Adipocyte (in vitro differentiated cells): ENCODE results near the gene HSD17B4.
"Not testable (repeated sequence)": the region's sequence is repeated elsewhere in the genome, so short reads cannot be mapped to it uniquely, and the experiment has no call there.

Experiments used
- DNase-seq: peaks from one replicate; pipeline ENCODE4 v3.0.0-alpha.2; 2015; ENCODE audit warnings: low read depth
- H3K27me3 ChIP-seq: replicated peaks from 2 replicates; pipeline ENCODE4 v1.7.0; 2013; ENCODE audit warnings: mild to moderate bottlenecking, low read length, moderate library complexity; ENCODE audit not compliant: control insufficient read depth, insufficient read depth
- H3K36me3 ChIP-seq: 2 replicates; pipeline ENCODE4 v1.7.0; 2013; ENCODE audit warnings: low read length, mild to moderate bottlenecking, moderate library complexity; ENCODE audit not compliant: control insufficient read depth, insufficient read depth, severe bottlenecking
- H3K4me1 ChIP-seq: 2 replicates; pipeline ENCODE4 v1.7.0; 2013; ENCODE audit warnings: mild to moderate bottlenecking, low read length, moderate library complexity; ENCODE audit not compliant: control insufficient read depth, insufficient read depth
- H3K4me3 ChIP-seq: 2 replicates; pipeline ENCODE4 v1.7.0; 2013; ENCODE audit warnings: mild to moderate bottlenecking, low read length, moderate library complexity
- H3K9ac ChIP-seq: 2 replicates; pipeline ENCODE4 v1.7.0; 2013; ENCODE audit warnings: mild to moderate bottlenecking, low read length, moderate library complexity
- H3K9me3 ChIP-seq: 2 replicates; pipeline ENCODE4 v1.7.0; 2013; ENCODE audit warnings: mild to moderate bottlenecking, low read length, moderate library complexity; ENCODE audit not compliant: control insufficient read depth

The HSD17B4 gene

GRCh38 chr5:119501671-119502179 is 49.4 kb downstream of the HSD17B4 start:
- H3K9me3 ChIP-seq, result peaks cover 18% of the 10 kb centered on the region
- H3K27me3 ChIP-seq, result no peaks in the 10 kb centered on the region
- H3K36me3 ChIP-seq, result peaks cover 89% of the 10 kb centered on the region

GRCh38 chr5:119503939-119504338 is 51.6 kb downstream of the HSD17B4 start:
- H3K9me3 ChIP-seq, result peaks cover 18% of the 10 kb centered on the region
- H3K36me3 ChIP-seq, result peaks cover 82% of the 10 kb centered on the region
- not testable (repeated sequence) for H3K4me1 ChIP-seq, H3K27me3 ChIP-seq, DNase-seq, H3K4me3 ChIP-seq, H3K9ac ChIP-seq

More at GRCh38 chr5:119501671-119502179, 49.4 kb downstream of the HSD17B4 start:
- Histone ChIP-seq H3K9ac (no peak overlapping the region), H3K4me3 (no peak overlapping the region), H3K4me1 (no peaks in the 10 kb centered on the region)
- DNase-seq, result no peak

DNA sequence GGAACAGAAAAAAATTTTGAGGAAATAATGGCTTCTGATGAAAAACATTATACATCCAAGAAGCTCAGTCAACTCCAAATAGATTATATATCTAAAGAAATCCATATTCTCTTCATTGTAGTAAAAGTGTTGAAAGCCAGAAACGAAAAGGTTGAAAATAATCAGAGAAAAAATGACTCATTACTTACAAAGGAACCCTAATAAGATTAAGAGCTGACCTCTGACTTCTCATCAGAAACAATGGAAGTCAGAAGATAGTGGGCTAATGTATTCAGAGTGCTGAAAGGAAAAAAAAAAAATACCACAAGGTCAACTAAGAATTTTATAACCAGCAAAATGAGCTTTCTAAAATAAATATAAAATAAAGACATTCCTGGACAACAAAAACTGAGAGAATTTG is 60.0 kb downstream of the HSD17B4 start:
- Histone ChIP-seq H3K4me1 (peaks cover 27% of the 10 kb centered on the region), H3K9me3 (peaks cover 10% of the 10 kb centered on the region), H3K36me3 (peaks cover 74% of the 10 kb centered on the region), H3K27me3 (no peaks in the 10 kb centered on the region), H3K9ac (no peak overlapping the region), H3K4me3 (no peak overlapping the region)
- no peak for DNase-seq

GRCh38 chr5:119515192-119515591 is 62.9 kb downstream of the HSD17B4 start:
- H3K36me3 ChIP-seq, result peaks cover 77% of the 10 kb centered on the region
- no peak overlapping the region for H3K4me3 ChIP-seq
- no peaks in the 10 kb centered on the region for H3K27me3 ChIP-seq
- H3K9ac ChIP-seq, result no peak overlapping the region
- DNase-seq, result peak; percentile 41
- peaks cover 10% of the 10 kb centered on the region for H3K9me3 ChIP-seq
- peaks cover 23% of the 10 kb centered on the region for H3K4me1 ChIP-seq

GRCh38 chr5:119517115-119517514 is 64.8 kb downstream of the HSD17B4 start:
- not testable (repeated sequence) for H3K4me3 ChIP-seq, H3K27me3 ChIP-seq, H3K9me3 ChIP-seq, H3K9ac ChIP-seq, DNase-seq
- peaks cover 71% of the 10 kb centered on the region for H3K36me3 ChIP-seq
- H3K4me1 ChIP-seq, result peaks cover 23% of the 10 kb centered on the region

- peaks cover 58% of the 10 kb centered on the region for H3K36me3 ChIP-seq
- H3K4me3 ChIP-seq, result no peak overlapping the region
- DNase-seq, result no peak
Measured at GRCh38 chr5:119521232-119521631, 68.9 kb downstream of the HSD17B4 start.

DNA sequence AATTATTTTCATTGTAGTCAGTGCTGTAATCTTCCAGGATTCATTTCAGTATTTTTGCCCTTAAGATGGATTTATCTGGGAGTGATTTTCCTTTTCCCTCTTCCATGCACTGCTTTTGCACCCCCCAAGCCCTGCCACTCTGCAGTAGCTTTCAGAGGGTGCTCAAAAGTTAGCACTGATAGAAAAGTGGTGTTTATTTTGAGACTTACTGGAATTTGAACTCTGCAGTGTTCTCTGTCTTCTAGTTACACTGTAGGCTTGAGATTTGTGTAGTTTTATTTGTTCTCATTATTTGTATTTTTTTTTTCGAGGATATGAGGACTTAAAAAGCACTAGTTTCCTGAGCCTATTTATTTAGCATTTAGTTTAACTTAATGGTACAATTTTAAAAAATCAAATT is 70.5 kb downstream of the HSD17B4 start:
- H3K4me1 ChIP-seq, result peaks cover 9% of the 10 kb centered on the region
- DNase-seq, result no peak
- peaks cover 2% of the 10 kb centered on the region for H3K9me3 ChIP-seq
- H3K27me3 ChIP-seq, result no peaks in the 10 kb centered on the region
- peaks cover 63% of the 10 kb centered on the region for H3K36me3 ChIP-seq
- H3K4me3 ChIP-seq, result no peak overlapping the region
- no peak overlapping the region for H3K9ac ChIP-seq

More at GRCh38 chr5:119521232-119521631, 68.9 kb downstream of the HSD17B4 start:
- Histone ChIP-seq H3K4me1 (no peaks in the 10 kb centered on the region), H3K9me3 (peaks cover 2% of the 10 kb centered on the region), H3K27me3 (no peaks in the 10 kb centered on the region), H3K9ac (no peak overlapping the region)

DNA sequence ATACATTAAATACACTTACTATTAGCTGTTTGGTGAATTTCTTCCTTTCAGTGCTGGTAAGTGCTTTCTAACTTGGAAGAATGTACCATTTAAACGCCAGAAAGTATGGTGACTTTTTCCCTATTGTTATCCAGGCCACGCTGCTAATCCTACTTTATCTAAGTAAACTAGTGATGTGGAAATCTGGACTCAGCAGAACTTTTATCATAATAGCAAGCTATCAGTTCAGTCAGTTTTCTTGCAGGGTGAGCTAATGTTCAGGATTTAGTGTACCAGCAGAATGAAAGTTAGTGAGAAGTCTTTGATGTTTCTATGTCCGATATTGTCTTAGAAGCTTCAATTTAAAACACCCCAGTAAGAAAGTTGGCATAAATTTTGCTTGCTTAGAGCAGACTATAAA is 72.2 kb downstream of the HSD17B4 start:
- DNase-seq, result peak; percentile 47
- Histone ChIP-seq H3K9ac (no peak overlapping the region), H3K4me3 (no peak overlapping the region), H3K4me1 (peaks cover 9% of the 10 kb centered on the region), H3K9me3 (peaks cover 2% of the 10 kb centered on the region), H3K36me3 (peaks cover 63% of the 10 kb centered on the region), H3K27me3 (no peaks in the 10 kb centered on the region)

DNA sequence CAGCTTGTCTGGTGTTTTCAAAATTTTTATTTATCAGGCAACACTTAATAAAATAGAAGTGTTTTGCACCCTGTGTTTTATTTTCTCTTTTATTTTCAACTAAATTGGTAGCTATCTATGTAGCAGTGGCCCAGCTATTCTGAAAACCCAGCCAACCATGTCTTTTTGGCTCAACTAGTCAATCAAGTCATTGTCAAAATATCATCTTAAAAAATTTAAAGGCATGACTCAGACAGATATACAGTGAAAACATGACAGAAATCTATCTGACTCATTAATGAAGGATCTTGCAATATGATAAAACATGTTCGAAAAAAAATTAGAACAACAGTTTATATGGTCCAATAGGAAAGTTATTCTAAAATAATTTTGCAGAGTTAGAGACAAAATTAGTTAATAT is 75.1 kb downstream of the HSD17B4 start:
- Histone ChIP-seq H3K9me3 (no peaks in the 10 kb centered on the region), H3K4me1 (peaks cover 9% of the 10 kb centered on the region), H3K36me3 (peaks cover 71% of the 10 kb centered on the region), H3K27me3 (no peaks in the 10 kb centered on the region), H3K9ac (no peak overlapping the region), H3K4me3 (no peak overlapping the region)
- DNase-seq, result peak; percentile 22

DNA sequence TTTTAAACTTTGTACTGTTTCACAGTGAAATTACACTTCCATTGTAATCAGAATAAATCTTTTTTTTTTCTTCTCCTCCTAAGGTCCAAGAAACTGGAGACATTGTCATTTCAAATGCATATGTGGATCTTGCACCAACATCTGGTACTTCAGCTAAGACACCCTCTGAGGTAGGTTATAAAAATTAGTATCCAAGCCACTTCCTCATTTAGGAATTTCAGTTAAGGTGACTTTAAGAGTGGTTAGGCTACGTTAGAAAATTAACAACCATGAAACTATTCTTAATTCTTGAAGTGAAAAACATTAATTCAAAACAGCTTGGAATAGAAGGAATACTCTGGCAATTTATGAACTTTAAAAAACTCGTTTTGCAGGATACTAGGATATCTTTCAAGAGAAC is 77.5 kb downstream of the HSD17B4 start:
- Histone ChIP-seq H3K9me3 (no peaks in the 10 kb centered on the region), H3K4me3 (no peak overlapping the region), H3K27me3 (no peaks in the 10 kb centered on the region), H3K36me3 (peaks cover 95% of the 10 kb centered on the region), H3K9ac (no peak overlapping the region), H3K4me1 (peaks cover 9% of the 10 kb centered on the region)
- no peak for DNase-seq

- no peak overlapping the region for H3K4me3 ChIP-seq
- peaks cover 2% of the 10 kb centered on the region for H3K4me1 ChIP-seq
- no peak overlapping the region for H3K9ac ChIP-seq
- H3K27me3 ChIP-seq, result no peaks in the 10 kb centered on the region
- no peak for DNase-seq
- peaks cover 89% of the 10 kb centered on the region for H3K36me3 ChIP-seq
- no peaks in the 10 kb centered on the region for H3K9me3 ChIP-seq
Measured at GRCh38 chr5:119532637-119533036, 80.3 kb downstream of the HSD17B4 start.

DNA sequence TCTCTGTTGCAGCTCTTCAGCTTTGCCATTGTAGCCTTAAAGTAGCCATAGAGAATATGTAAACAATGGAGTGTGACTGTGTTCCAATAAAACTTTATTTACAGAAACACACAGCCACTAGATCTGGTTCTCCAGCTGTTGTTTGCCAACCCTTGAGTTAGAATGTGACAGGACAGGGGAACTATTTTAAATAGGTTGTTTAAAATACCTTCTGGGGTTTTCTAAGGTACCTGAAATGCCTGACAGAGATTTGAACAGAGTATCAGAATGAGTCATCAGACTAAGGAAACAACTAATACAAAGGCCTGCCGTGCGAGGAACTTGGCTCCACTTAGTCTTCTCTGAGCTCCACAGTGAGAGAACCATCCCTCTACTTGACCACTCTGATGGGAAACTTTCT is 85.4 kb downstream of the HSD17B4 start:
- peaks cover 85% of the 10 kb centered on the region for H3K36me3 ChIP-seq
- no peaks in the 10 kb centered on the region for H3K9me3 ChIP-seq
- no peaks in the 10 kb centered on the region for H3K27me3 ChIP-seq
- H3K4me1 ChIP-seq, result no peaks in the 10 kb centered on the region
- no peak overlapping the region for H3K4me3 ChIP-seq
- DNase-seq, result no peak
- no peak overlapping the region for H3K9ac ChIP-seq
